Keratinocyte (primary cell): ENCODE data around the gene MRPS18A. TPM values are rescaled to one million over a fixed set of nuclear protein-coding genes. Genes with fewer than 3 reads are reported as not detected.
A peak's percentile ranks its signal among the peaks of the same experiment; 100 is the strongest.

ENCODE experiments used
- DNase-seq: peaks from one replicate; pipeline ENCODE4 v3.0.0-alpha.2; 2011; ENCODE audit warnings: low read depth, missing footprints, low spot score
- FAIRE-seq: peaks from 2 replicates; lab custom pipeline; 2011; peaks lifted over from hg19 to GRCh38; lab: Jason Lieb, UNC
- H2AFZ ChIP-seq: 2 replicates; pipeline ENCODE4 v1.6.0; 2012; ENCODE audit warnings: low read length, control low read depth, inconsistent platforms; ENCODE audit not compliant: control insufficient read depth
- H3K27ac ChIP-seq: 2 replicates; pipeline ENCODE4 v1.5.1; 2011; ENCODE audit warnings: low read length; ENCODE audit not compliant: control insufficient read depth, insufficient read depth
- H3K27me3 ChIP-seq: 3 replicates; pipeline ENCODE4 v1.6.0; 2011; ENCODE audit warnings: low read length; ENCODE audit not compliant: control insufficient read depth, insufficient read depth; ENCODE audit errors: extremely low read depth
- H3K36me3 ChIP-seq, 2 experiments: 2 replicates in 1 of 2; 3 replicates in 1 of 2; pipeline ENCODE4 v1.5.1; 2011; ENCODE audit warnings: low read length in 2 of 2, mild to moderate bottlenecking in 1 of 2; ENCODE audit not compliant: control insufficient read depth in 2 of 2, insufficient read depth in 2 of 2; ENCODE audit errors: extremely low read depth in 1 of 2
- H3K4me1 ChIP-seq: 3 replicates; pipeline ENCODE4 v1.5.1; 2011; ENCODE audit warnings: low read length; ENCODE audit not compliant: control insufficient read depth, insufficient read depth; ENCODE audit errors: extremely low read depth
- H3K4me2 ChIP-seq: 3 replicates; pipeline ENCODE4 v1.6.0; 2011; ENCODE audit warnings: low read depth, low read length; ENCODE audit not compliant: control insufficient read depth, insufficient read depth; ENCODE audit errors: extremely low read depth
- H3K4me3 ChIP-seq, 3 experiments: fragments of 200-600 bp in 1 of 3; sonication (generic) in 1 of 3; 2 replicates in 2 of 3; 3 replicates in 1 of 3; pipeline ENCODE4 v1.5.1; 2011 to 2016; ENCODE audit warnings: low read length in 3 of 3, mild to moderate bottlenecking in 3 of 3, control low read depth in 2 of 3, inconsistent platforms in 1 of 3, low read depth in 1 of 3, mixed read lengths in 1 of 3, mixed run types in 1 of 3, moderate library complexity in 1 of 3; ENCODE audit not compliant: control insufficient read depth in 2 of 3, insufficient read depth in 2 of 3; ENCODE audit errors: extremely low read depth in 1 of 3
- H3K79me2 ChIP-seq: 2 replicates; pipeline ENCODE4 v1.6.0; 2012; ENCODE audit warnings: low read length; ENCODE audit not compliant: control insufficient read depth, insufficient read depth
- H3K9ac ChIP-seq: 3 replicates; pipeline ENCODE4 v1.6.0; 2011; ENCODE audit warnings: low read length; ENCODE audit not compliant: control insufficient read depth, insufficient read depth; ENCODE audit errors: extremely low read depth
- H3K9me1 ChIP-seq: 3 replicates; pipeline ENCODE4 v1.6.0; 2011; ENCODE audit warnings: low read length; ENCODE audit not compliant: control insufficient read depth, insufficient read depth; ENCODE audit errors: extremely low read depth
- H3K9me3 ChIP-seq: 2 replicates; pipeline ENCODE4 v1.5.1; 2012; ENCODE audit warnings: low read depth, low read length; ENCODE audit not compliant: control insufficient read depth
- H4K20me1 ChIP-seq: 3 replicates; pipeline ENCODE4 v1.6.0; 2011; ENCODE audit warnings: low read length; ENCODE audit not compliant: control insufficient read depth, insufficient read depth; ENCODE audit errors: extremely low read depth
- EZH2 ChIP-seq: IDR thresholded peaks from one replicate; pipeline ENCODE4 v1.6.1; 2012; ENCODE audit warnings: inconsistent platforms, mild to moderate bottlenecking, low read length, moderate library complexity
- dilution Hi-C: fragments of 300-500 bp; cut with MboI; formaldehyde crosslinking; loops from one replicate; pipeline ENCODE4 v1.7.0; 2020; ENCODE audit warnings: low sequenced_read_pairs; ENCODE audit not compliant: extremely low pct_ligation_motif_present
- polyA plus RNA-seq, 5 experiments: library from polyadenylated mRNA; depleted of rRNA in 3 of 5; stranded (reverse) in 3 of 5; stranded (forward) in 1 of 5; unstranded in 1 of 5; fragments of >200 nt; gene quantifications; 1 replicate in 1 of 5; 2 replicates in 3 of 5; 3 replicates in 1 of 5; pipeline versions ENCODE4 v1.2.1 to v1.2.3, GENCODE V29; 2011 to 2012; ENCODE audit warnings: missing spikeins in 2 of 5, low read depth in 1 of 5, low replicate concordance in 1 of 5
- TF ChIP-seq, protein P1 (sequence below), 3 experiments: IDR thresholded peaks in 1 of 3; conservative IDR thresholded peaks in 1 of 3; optimal IDR thresholded peaks in 1 of 3; 2 replicates in 2 of 3; 3 replicates in 1 of 3; pipeline versions ENCODE3 to v1.5.1; 2011; ENCODE audit warnings: low read length in 3 of 3, mild to moderate bottlenecking in 3 of 3, moderate library complexity in 2 of 3, control low read depth in 1 of 3, inconsistent platforms in 1 of 3; ENCODE audit not compliant: insufficient read depth in 2 of 3; ENCODE audit errors: extremely low read depth in 1 of 3

Gene MRPS18A
- polyA plus RNA-seq, 1 donor (not counting 4 experiments of a cell fraction or from before 2014, with no cell fraction given) = 48.8 TPM

DNA sequence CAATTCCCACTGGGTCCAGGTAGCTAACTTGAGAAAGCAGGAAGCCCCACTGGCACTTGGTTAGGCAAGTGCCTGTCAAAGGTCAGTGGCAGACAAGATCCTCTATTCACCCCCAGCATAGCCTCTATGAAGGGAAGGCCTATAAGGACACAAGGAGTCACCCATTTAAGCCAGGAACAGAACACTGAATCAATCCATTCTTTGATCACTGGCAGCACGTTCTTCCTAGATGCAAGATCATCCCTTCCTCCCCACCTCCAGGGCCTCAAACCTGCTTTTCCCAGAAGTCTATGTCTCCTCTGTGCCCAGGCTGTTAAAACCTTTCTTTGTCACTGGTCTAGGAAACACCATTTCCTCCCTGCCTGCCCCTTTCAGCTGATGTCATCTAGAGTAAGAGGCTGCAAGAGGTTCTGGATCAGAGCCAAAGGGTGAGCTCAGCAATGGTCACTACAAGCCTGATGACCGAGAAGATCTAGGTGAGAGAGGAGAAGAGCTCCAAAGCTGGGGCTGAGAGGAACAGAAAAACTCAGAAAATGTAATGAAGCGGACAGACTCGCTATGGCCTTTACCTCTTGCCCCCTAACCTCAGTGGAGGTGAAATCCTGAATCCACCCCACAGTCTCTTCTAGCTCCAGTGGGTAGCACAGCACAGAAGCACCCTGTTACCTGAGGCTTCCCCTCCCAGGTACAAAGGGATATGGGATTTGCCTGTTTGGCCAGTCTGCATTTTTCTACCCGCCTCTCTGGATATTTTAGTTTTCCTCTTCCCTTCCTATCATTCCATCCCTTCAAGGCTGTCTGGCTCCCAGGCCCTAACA lies 60.4 kb downstream of the MRPS18A start:
- Histone ChIP-seq H2AFZ (no peak overlapping the region), H3K9me1 (peaks cover 2% of the 10 kb centered on the region), H3K4me1 (peaks cover 25% of the 10 kb centered on the region), H3K79me2 (peaks cover 20% of the 10 kb centered on the region), H3K9ac (peak overlapping the region; percentile 56), H3K9me3 (no peaks in the 10 kb centered on the region), H3K4me3 (peak overlapping the region in 1 of 3 experiments; percentile 88), H4K20me1 (peaks cover 2% of the 10 kb centered on the region), H3K27me3 (no peaks in the 10 kb centered on the region), H3K4me2 (peak overlapping the region; percentile 44), H3K36me3 (peaks cover 29 to 30% of the 10 kb centered on the region in 2 experiments), H3K27ac (peak overlapping the region; percentile 76)
- dilution Hi-C loops = no loop called here
- TF ChIP-seq EZH2 = no peak
- TF ChIP-seq, protein P1, sequence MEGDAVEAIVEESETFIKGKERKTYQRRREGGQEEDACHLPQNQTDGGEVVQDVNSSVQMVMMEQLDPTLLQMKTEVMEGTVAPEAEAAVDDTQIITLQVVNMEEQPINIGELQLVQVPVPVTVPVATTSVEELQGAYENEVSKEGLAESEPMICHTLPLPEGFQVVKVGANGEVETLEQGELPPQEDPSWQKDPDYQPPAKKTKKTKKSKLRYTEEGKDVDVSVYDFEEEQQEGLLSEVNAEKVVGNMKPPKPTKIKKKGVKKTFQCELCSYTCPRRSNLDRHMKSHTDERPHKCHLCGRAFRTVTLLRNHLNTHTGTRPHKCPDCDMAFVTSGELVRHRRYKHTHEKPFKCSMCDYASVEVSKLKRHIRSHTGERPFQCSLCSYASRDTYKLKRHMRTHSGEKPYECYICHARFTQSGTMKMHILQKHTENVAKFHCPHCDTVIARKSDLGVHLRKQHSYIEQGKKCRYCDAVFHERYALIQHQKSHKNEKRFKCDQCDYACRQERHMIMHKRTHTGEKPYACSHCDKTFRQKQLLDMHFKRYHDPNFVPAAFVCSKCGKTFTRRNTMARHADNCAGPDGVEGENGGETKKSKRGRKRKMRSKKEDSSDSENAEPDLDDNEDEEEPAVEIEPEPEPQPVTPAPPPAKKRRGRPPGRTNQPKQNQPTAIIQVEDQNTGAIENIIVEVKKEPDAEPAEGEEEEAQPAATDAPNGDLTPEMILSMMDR (optimal IDR thresholded peaks at IDR 0.05 in 1 of 3, IDR thresholded peaks at IDR 0.05 in 1 of 3, conservative IDR thresholded peaks at IDR 0.05 in 1 of 3; ENCODE audit: extremely low read depth in 1 of 3, insufficient read depth in 2 of 3, low read length in 3 of 3) = no peak
- FAIRE-seq (no peak), DNase-seq (peak; percentile 71)

- H3K27ac ChIP-seq = no peak overlapping the region
- no peak overlapping the region for H3K4me2 ChIP-seq
- FAIRE-seq (no peak), DNase-seq (no peak)
- no peaks in the 10 kb centered on the region for H3K9me1 ChIP-seq
- peaks cover 20% of the 10 kb centered on the region for H3K4me1 ChIP-seq
- no peaks in the 10 kb centered on the region for H3K9me3 ChIP-seq
- no peak overlapping the region for H3K4me3 ChIP-seq
- dilution Hi-C loops = no loop called here
- no peak overlapping the region for H2AFZ ChIP-seq
- H3K79me2 ChIP-seq = peaks cover 20% of the 10 kb centered on the region
- H4K20me1 ChIP-seq = peaks cover 2% of the 10 kb centered on the region
- TF ChIP-seq EZH2 = no peak
- TF ChIP-seq, protein P1 (optimal IDR thresholded peaks at IDR 0.05 in 1 of 3, IDR thresholded peaks at IDR 0.05 in 1 of 3, conservative IDR thresholded peaks at IDR 0.05 in 1 of 3; ENCODE audit: extremely low read depth in 1 of 3, insufficient read depth in 2 of 3, low read length in 3 of 3) = no peak
- H3K36me3 ChIP-seq = peaks cover 44 to 46% of the 10 kb centered on the region in 2 experiments
- H3K27me3 ChIP-seq = no peaks in the 10 kb centered on the region
- no peak overlapping the region for H3K9ac ChIP-seq
Observed at GRCh38 chr6:43625393-43625992, 62.1 kb downstream of the MRPS18A start.
